Right renal pelvis (tissue), 4 donors: ENCODE results near the gene ERI3. TPM values are rescaled to one million over a fixed set of nuclear protein-coding genes. Genes with fewer than 3 reads are reported as not detected.
A peak's percentile ranks its signal among the peaks of the same experiment; 100 is the strongest.

Source experiments
- DNase-seq, 4 donors: peaks; one replicate each; pipeline ENCODE4 v3.0.0-alpha.2; 2013; ENCODE audit warnings: low read depth in 4 of 4, low spot score in 3 of 4, missing footprints in 1 of 4
- polyA plus RNA-seq, 4 donors: library from polyadenylated mRNA; unstranded; fragments of 120-200 nt; gene quantifications; one replicate each; pipeline ENCODE4 v1.2.1, GENCODE V29; 2013; ENCODE audit not compliant: insufficient read length in 4 of 4

The ERI3 gene
- polyA plus RNA-seq, 4 donors: 82.1 to 105 (median 86.1) TPM

- DNase-seq: no peak
These were observed 114.0 kb downstream of the ERI3 start for GRCh38 chr1:44240802-44241671.

GRCh38 chr1:44239961-44240371, 115.1 kb downstream of the ERI3 start:
- no peak for DNase-seq

- peak in 2 of 4 donors; percentile 36 to 43 for DNase-seq
These were observed 115.6 kb downstream of the ERI3 start for GRCh38 chr1:44239331-44239960.

- DNase-seq: no peak
These were observed 116.4 kb downstream of the ERI3 start for GRCh38 chr1:44238660-44239059.

- DNase-seq: peak; percentile 78 to 86 (median 82)
These were observed 117.2 kb downstream of the ERI3 start for GRCh38 chr1:44237721-44238457.

- no peak for DNase-seq
These were observed 118.4 kb downstream of the ERI3 start for GRCh38 chr1:44236490-44237272.

GRCh38 chr1:44235808-44236207, 119.2 kb downstream of the ERI3 start:
- DNase-seq: no peak

GRCh38 chr1:44233593-44233992, 121.5 kb downstream of the ERI3 start:
- no peak for DNase-seq

GRCh38 chr1:44230796-44231195, 124.3 kb downstream of the ERI3 start:
- no peak for DNase-seq

- DNase-seq: no peak
These were observed 125.5 kb downstream of the ERI3 start for GRCh38 chr1:44229435-44230167.

- no peak for DNase-seq
These were observed 126.8 kb downstream of the ERI3 start for GRCh38 chr1:44228218-44228617.

- DNase-seq: no peak
These were observed 127.8 kb downstream of the ERI3 start for GRCh38 chr1:44227211-44227610.

- no peak for DNase-seq
These were observed 129.3 kb downstream of the ERI3 start for GRCh38 chr1:44225761-44226160.

GRCh38 chr1:44223187-44223610, 131.9 kb downstream of the ERI3 start:
- no peak for DNase-seq

- DNase-seq: no peak
These were observed 132.5 kb downstream of the ERI3 start for GRCh38 chr1:44222397-44223186.

GRCh38 chr1:44221769-44222168, 133.3 kb downstream of the ERI3 start:
- DNase-seq: no peak

GRCh38 chr1:44220755-44221154, 134.3 kb downstream of the ERI3 start:
- no peak for DNase-seq

GRCh38 chr1:44220001-44220751, 134.9 kb downstream of the ERI3 start:
- no peak for DNase-seq
